GM21381 (cell line): ENCODE results near the gene SLC31A1.
"Not testable (repeated sequence)": the region's sequence is repeated elsewhere in the genome, so short reads cannot be mapped to it uniquely, and the experiment has no call there.

Experiments
- ATAC-seq: cut with Tn5 transposase; IDR thresholded peaks from one replicate; pipeline ENCODE4 v1.9.1; 2021; ENCODE audit warnings: mild to moderate bottlenecking, moderate library complexity; ENCODE audit not compliant: unreplicated experiment

SLC31A1 gene

DNA sequence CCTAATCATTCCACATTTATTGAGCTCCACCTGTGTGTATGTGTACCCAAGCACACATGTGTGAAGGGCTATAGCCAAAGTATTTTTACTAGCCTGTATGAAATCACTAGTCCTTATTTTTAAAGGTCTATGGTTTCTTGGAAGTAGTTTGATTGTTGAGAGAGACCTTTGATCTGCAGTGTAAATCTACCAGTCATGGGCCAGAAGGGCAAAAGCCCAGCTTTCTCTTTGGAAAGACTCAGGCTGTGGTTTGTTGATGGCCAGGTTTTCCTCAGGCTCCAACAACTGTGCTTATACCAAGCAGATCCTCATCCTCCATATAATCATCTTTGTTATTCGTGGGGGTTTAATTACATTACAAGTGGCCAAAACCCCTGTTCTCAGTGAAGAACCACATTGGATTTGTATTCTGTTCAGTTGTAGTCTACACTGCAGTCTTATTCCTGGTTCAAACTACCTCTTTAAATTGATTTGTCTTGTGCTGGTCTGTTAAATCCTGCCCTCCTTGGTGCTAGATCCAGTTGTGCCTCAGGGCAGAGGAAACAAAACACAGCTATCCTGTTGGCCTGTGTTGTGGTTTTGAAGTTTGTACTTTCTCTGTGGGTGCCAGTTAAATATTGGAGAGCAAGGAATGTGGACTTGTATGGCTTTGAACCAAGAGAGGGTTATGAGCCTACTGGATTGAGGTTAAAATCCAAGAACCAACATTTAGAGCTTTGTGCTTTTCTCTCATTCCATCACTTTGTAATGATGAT, 40.8 kb downstream of the SLC31A1 start:
- no peak for ATAC-seq

DNA sequence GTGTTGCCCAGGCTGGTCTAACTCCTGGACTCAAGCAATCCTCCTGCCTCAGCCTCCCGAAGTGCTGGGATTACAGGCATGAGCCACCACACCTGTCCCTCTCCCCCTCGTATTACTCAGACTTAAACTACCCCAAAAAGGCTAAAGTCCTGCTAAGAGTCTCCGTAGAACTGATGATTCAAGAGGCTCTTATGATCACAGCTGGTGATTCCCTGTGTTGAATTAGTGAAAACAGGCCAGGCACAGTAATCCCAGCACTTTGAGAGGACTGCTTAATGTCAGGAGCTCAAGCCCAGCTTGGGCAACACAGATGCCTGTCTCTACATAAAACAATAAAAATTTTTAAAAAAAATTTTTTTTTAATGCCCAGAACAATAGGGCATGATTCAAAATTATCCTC, 44.8 kb downstream of the SLC31A1 start:
- no peak for ATAC-seq

DNA sequence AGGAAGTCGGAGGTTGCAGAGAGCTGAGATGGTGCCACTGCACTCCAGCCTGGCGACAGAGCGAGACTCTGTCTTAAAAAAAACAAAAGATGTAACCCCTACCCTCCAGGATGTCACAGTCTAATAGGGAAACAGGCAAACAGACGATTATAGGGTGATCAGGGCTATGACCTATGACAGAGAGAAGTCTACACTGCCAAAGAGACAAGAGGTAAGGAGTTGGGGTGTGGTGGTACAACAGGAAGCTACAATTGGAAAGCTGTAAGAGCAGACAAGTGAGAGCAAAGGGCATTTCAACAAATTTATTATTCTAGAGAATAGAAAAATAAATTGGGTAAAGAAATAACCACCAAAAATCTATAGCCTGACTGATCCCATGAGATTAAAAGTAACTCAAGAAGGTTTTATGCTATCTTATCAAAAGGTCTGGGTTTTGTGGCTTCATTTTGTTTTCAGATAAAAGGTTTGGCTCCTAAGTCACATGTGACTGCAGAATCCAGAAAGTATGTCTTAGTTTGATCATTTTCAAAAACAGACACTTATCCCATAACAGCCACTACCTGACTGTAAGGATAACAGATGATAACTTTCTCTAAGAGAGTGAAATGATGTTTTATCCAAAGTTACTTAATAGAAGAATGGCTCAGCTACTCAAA, 46.7 kb downstream of the SLC31A1 start:
- ATAC-seq, result no peak

DNA sequence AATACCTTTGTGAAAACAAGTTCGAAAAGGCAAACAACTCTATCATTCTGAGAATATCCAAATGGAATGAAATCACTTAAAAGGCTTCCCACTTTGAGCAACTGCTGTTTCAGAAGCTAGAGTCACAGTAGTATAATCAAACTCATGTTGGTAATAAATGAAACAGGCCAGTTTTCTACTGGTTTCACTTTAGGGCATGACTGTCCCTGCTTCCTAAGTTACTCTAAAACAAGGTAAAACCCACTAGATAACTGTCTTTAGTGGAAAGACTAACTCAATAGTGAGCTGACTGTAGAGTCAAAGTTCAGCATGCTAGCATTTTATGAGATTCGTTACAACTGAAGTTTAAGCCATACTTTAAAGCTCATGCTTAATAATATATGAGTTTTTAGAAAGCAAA, 48.0 kb downstream of the SLC31A1 start:
- no peak for ATAC-seq

DNA sequence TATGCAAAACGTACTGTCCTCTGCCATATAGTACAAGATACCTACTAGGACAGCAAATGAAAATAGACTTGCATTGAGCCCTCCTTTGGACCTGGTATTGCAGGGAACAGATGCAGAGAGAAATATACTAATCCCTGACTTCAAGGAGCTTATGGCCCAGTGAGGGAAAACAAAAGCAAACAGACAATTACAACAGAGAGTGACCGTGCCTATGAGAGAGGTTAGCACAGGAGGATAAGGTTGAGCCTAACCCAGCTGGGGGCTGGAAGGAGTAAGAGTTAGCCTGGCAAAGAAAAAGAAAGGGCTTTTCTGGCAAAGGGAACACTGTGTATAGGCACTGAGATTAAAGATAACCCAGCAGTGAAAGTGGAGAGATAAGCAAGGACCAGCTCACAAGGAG, 48.5 kb downstream of the SLC31A1 start:
- no peak for ATAC-seq

DNA sequence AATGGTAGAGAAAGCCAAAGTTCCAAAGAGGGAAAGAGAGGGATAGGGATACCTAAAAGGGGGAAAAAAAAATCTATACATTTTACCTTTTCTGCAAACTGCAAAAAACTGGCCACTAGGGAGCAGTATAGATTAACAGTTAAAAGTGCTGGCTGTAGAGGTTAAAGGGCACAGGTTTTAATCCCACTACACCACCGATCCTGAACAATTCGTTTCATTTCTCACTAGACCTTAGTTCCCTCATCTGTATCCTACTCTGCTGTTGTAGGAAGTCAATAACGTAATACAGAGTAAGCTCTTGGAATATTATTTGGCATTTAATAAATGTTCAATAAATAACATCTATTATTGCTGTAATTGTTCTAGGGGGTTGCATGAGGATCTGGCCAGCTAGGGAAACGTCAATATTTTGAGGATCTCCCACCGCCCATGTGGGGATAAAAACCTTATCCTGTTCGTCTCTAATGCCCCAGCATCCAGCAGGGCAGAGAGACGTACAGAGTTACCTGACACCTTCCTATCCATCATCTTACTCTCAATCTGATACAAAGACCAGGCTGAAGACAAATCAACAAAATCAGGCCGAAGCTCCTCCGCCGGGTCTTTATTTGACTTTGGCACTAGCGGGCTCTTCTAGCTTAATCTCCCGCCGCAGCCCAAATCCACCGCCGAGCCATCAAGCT, 53.3 kb downstream of the SLC31A1 start:
- peak; percentile 10 for ATAC-seq

DNA sequence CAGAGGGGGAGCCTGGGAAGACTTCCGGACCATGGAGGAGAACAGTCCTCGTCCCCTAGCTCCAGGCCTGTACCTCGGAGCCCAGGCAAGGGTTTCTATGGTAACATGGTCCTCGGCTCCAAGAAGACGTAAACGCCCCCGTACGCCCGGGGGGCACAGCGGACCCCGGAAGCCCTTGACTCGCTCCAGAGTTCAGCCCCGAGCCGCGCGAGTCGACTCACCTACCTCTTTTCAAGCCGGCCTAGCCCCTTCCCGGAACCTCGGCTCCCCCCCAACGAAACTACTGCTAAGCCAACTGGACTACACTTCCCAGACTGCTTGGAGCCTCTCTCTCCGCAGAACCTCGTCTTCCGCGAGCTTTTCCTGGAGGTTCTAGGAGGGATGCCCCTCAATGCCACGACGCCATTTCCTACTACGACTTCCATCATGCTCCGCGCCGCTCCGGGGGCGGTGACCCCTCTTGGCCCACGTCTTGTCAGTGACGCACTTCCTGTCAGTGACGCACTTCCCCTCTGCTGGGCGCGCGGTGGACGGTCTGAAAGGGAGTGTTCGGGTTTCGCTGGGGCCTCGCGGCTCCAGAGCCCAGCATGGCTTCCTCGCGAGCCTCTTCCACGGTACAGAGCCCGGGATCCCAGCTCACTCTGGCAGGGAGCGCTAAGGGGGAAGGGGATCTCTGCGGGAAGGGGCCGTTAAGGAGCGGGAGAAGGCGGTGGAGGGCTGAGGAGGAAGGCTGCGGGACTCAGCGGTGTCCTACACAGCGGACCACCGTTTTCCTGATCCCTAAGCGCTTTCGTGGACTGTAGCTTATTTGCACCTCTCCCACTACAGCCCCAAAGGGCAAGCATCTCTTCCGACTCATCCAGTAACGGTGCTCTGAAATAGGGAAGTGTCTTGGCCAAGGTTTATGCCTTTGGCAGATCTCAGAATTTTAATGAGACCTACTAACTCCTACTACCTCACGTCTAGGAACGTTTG, 54.1 kb downstream of the SLC31A1 start, which contains the start of the genes CDC26 and PRPF4:
Gene CDC26, minus strand, starts transcription at position 416 of the 975 bp plus-strand sequence. CDS start 3,065 bp downstream, outside the sequence.
Gene PRPF4, plus strand, starts transcription at position 502 of the 975 bp plus-strand sequence. Its CDS starts 86 bp downstream, at position 588.
- ATAC-seq, result peak; percentile 98

DNA sequence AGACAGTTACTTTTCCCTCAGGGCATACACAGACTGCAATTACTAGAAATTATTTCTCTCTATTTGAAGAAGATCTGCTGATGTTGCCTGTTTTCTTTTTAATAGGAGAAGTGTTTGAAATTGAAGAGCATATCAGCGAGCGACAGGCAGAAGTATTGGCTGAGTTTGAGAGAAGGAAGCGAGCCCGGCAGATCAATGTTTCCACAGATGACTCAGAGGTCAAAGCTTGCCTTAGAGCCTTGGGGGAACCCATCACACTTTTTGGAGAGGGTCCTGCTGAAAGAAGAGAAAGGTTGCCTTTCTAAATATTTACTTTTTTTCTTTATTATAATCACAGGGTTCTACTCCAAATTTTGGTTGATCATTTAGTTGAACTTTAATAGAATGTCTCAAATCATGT, 57.5 kb downstream of the SLC31A1 start:
- no peak for ATAC-seq

DNA sequence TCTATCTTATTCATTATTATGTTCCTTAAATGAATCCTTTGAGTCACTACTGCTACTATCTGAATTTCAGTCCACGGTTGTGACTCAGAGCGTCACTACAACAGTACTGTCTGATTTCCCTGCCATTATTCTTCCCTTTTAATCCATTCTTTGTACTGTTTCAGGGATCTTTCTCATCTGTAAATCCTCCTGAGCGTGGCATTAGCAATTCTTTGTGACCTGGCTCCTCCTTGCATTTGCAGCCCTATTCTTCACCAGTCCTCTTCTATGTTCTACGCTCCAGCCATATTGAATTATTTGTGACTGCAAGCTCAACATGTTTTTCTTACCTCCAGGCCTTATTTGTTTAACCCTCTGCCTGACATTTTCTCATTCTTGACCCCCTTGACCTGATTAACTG, 60.0 kb downstream of the SLC31A1 start:
- ATAC-seq, result no peak

DNA sequence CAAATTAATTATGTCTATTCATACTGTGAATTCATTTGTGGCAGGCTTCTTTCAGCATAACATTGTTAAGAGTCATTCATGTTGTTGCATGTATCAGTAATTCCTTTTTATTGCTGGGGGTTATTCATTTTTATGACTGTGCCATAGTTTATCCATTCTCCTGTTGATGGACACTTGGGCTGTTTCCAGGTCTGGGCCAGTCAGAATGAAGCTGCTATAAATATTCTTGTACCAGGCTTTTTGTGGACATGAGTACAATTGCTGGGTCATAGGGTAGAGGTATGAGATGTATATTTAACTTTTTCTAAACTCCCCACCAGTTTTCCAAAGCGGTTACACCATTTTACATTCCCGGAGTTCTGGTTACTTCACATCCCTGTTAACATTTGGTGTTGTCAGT, 67.7 kb downstream of the SLC31A1 start:
- ATAC-seq, result no peak

DNA sequence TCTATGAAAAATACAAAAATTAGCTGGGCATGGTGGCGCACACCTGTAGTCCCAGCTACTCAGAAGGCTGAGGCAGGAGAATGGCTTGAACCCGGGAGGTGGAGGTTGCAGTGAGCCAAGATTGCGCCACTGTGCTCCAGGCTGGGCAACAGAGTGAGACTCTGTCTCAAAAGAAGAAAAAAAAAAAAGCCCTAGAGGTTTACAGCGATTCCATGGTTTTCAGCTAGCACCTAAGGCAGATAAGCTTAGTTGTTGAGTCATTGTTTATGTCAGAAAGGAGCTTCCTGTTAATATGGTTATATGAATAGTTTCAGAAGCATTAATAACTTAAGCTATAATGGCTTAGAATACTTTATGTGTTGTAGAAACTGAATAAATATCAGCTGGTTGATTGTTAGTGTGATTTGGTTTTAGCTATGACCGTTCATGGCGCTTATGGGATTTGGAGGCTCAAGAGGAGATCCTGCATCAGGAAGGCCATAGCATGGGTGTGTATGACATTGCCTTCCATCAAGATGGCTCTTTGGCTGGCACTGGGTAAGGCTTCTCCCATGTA, 68.8 kb downstream of the SLC31A1 start:
- ATAC-seq, result no peak

DNA sequence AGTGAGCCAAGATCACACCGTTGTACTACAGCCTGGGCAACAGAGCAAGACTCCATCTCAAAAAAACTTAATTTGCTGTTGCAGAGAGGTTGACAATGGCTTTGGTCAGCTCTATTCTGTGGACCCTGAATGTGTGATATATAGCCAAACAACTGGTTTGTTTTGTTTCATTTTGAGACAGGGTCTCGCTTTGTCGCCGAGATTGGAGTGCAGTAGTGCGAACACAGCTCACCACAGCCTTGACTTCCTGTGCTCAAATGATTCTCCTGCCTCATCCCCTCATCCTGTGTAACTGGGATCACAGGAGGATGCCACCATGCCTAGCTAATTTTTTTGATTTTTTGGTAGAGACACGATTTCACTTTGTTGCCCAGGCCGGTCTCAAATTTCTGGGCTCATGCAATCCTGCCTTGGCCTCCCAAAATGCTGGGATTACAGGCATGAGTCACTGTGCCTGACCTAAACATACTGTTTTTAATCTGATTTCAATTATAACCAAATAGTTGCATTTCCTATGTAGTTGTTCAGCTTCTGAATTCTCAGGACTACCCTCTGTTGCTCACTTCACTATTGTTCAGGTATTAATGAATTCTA, 72.0 kb downstream of the SLC31A1 start:
- no peak for ATAC-seq

DNA sequence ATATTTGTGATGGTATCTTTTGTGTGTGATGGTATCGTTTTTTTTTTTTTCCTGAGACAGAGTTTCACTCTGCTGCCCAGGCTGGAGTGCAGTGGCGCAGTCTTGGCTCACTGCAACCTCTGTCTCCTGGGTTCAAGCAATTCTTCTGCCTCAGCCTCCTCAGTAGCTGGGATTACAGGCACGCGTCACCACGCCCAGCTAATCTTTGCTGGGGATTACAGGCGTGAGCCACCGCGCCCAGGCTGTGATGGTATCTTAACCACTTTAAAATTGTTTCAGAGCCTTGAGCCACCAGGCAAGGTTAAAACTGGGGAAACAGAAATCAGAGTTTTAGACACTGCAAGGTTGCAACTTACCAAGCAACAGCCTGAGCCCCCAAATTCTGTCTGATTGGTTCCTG, 74.9 kb downstream of the SLC31A1 start:
- ATAC-seq, result not testable (repeated sequence)

DNA sequence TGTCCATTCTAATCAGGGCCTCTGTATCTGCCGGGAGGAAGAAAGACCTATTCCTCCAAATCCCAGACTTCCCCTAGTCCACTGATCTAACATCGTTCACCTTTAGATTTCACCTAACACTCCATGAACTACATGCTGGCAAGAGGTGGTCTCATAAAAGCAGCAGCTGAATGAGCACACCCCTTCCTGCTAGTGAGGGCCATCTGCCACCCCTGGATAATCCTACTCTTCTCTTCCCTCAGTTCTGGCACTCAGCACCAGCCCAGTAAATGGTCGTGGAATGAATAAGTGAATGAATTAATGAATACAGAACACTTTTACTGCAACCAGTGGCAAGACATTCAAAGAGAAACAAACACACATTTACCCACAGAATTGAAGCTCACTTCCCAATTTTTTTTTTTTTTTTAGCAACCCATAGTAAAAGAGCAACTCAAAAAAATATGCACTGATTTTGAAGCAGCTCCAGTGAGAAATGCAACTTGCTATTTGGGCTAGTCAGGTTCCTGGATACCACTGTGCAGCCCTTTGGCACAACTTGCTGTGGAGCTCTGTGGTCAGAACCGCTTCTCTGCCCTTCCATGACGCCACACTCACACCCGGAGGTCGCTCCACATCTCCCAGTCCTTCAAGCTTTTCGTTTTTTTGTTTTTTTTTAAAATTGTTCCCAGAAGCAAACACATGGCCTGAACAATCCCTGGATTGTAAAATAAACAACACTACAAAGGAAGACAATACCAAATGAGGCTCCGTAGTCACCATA, 75.6 kb downstream of the SLC31A1 start:
- no peak for ATAC-seq

DNA sequence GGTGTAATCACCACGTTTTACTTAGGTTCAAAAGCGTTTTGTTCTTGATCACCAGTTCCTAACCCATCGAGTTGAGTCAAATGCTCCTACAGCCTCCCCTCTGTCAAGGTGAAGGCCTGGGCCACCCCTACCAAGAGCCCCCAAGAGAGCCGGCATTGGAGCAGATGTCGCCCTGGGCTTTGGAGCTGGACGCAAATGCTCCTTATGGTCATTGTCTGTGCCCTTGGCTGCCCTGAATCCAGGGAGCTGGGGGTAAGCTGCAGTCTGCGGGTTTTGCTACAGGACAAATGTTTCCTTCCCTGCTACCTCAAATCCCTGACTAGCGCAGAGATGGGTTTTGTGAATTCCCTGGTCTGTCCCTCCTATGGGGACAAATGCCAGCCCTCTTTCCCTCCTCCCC, 77.0 kb downstream of the SLC31A1 start:
- ATAC-seq, result no peak

DNA sequence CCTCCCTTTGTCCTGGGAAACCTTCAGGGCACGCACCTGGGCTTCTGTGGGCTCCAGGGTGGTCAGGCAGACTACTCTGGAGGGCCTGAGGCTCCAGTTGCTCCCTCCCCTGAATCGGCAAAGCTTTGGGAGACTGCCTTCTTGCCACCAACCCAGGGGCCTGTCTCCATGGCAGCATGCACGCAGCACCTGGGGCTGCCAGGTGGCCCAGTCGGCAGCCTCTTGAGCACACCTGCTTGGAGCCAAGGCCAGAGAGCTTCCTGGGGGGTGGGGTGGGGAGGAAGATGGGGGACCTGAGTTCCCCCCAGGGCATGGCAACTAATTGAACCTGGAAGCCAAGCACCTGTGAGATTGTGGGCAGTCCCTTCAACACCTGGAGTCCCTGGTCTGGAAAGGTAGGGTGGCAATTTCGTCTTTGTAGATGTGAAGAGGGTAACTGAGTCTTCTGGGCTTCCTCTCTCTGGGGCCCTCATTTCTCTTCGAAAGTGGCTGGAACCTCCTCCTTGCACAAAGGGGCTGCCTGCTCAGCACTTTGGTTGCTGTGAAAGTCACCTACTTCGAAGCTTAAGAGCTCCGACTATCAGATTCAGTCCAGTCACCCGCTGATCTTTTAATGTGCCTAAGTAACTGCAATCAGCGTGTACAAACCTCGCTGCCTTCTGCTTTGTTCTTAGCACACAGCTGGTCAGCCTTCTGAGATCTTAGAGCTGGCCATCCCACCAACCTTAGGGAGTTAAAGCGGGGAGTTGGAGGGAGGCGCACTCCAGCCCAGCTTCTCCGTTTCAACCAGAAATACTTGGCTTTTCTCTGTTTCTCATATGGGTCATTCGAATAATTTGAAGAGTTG, 77.8 kb downstream of the SLC31A1 start:
- no peak for ATAC-seq

DNA sequence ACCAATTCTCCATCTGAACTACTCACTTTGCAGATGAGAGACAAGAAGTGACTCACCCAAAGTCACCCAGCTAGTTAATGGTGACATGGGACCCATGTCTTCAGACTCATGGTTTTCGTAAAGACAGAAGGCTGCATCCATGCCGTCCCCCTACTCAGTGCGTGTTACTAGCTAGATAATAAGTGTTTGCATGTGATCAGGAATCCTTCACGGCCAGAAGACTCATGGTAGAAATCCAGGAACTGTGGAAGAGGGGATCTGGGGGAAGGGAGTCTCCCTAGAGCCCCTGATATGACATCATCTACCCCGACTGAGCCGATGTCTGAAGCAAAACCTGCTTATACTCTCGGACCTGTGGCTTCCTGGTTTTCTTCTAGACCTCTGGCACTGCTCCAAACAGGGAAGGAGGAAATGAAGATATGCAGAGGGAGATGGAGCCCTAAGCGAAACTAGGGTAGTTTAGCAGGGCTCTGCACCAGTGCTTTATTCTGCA, 78.5 kb downstream of the SLC31A1 start:
- ATAC-seq, result no peak

DNA sequence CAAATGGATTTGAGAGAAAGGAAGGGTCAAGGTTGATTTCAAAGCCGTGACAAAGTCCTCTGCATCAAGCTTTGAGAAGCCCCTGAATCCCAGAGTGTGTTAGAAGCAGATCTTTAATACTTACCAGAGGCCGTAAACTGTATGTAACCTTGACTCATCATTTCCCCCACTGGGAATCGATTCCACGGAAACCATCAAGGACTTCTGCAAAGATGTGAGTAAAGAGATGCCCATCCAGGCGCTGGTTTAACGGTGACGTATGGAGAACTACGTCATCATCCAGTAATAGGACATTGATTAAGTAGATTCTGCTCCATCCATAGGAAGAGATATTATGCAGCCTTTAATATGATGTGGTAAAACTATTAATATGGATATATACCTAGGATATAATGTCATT, 80.2 kb downstream of the SLC31A1 start:
- ATAC-seq, result no peak
